GM12865 (cell line): ENCODE measurements around the gene MRPL20.

ENCODE experiments used
- DNase-seq: peaks from one replicate; pipeline ENCODE4 v3.0.0; 2010; ENCODE audit warnings: low read depth
- H3K4me3 ChIP-seq: 2 replicates; pipeline ENCODE4 v1.5.1; 2011; ENCODE audit warnings: mild to moderate bottlenecking, low read depth, low read length, control low read depth
- CTCF ChIP-seq: IDR thresholded peaks from 2 replicates; pipeline ENCODE4 v1.5.1; 2011; ENCODE audit warnings: low read length, control low read depth, low read depth, inconsistent platforms; ENCODE audit not compliant: insufficient read depth; ENCODE audit errors: missing control alignments

The MRPL20 gene

GRCh38 chr1:1358433-1359271 is 48.4 kb downstream of the MRPL20 start, which contains the start of gene MXRA8:
Gene MXRA8 (minus strand): TSS chr1:1358555. CDS start chr1:1358504, 51 bp downstream.
- H3K4me3 ChIP-seq: no peak within 1 kb of the TSS
- no peak for TF ChIP-seq CTCF
- no peak for DNase-seq

DNA sequence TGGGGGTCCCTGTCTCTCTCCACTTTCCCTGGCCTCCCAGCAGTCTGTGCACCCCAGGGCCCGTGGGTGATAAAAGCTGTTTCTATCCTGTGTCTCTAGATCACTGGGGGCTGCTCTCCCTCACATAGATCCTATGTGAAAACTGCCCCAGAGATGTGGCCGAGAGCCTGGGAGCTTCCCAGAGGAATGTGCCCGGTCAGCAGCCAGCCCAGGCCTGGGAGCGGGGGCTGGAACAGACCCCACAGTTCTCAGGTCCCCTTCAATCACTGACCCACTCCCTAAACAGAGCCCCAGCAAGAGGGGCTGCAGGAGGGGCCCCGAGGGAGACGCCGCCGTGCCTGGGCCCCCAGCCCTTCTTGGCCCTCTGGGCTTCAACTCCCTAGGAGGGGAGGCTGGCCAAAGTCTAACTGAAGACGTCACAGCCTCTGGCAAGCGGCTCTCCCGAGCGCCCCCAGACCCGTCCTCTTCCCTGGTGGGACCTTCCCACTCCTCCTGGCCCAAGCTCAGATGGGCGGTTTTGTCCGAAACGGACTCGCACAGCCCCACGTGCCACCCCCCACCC is 49.1 kb downstream of the MRPL20 start:
- no peak overlapping the region for H3K4me3 ChIP-seq
- no peak for DNase-seq
- TF ChIP-seq CTCF: no peak

DNA sequence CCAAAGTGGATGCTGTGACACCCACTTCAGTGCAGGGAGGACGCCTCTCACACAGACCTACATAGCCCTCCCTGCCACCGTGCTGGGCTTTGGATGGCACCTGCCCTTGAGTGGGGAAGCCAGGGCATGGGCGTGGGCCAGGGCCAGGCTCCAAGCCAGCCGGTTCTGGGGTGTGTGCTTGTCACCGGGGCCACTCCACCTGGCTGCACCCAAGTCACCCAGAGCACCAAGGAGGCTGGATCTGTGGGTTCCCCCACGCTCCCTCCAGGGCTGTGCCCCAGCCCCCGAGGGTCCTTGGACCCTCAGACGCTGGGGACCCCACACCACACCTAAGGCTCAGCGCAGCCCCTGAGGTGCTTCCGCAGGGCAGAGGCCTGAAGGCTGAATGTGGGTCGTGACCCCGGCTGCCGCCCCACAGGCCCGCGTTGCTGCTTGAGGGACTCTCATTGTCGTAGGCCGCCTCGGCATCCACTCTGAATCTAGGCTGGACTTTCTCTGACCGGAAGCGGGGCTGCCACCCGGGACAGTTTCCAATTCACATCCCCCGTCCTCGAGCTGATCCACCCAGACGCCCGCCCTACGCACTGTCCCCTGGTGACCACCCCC is 50.2 kb downstream of the MRPL20 start:
- no peak overlapping the region for H3K4me3 ChIP-seq
- DNase-seq: no peak
- no peak for TF ChIP-seq CTCF

DNA sequence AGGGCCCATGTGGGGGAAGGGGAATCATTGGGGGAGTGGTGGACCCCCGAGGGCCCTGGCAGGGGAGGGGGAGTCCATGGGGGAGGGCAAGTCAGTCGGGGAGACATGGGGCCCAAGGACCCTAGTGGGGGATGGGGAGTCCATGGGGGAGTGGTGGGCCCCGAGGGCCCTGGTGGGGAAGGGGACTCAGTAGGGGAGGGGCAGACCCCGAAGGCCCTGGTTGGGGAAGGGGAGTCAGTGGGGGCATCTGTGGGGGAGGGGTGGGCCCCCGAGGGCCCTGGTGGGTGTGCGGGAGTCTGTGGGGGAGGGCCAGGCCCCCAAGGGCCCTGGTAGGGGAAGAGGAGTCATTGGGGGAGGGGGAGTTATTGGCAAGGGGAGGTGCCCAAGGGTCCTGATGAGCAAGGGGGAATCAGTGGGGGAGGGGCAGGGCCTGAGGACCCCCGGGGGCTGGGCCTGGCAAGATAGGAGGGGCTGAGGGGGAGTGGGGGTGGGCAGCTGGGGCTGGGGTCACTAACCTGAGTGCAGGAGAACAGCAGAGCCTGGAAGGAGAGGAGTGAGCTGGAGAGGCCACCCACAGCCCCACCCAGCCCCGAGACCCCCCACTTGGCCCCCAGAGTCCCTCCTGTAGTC is 50.8 kb downstream of the MRPL20 start:
- TF ChIP-seq CTCF: no peak

DNA sequence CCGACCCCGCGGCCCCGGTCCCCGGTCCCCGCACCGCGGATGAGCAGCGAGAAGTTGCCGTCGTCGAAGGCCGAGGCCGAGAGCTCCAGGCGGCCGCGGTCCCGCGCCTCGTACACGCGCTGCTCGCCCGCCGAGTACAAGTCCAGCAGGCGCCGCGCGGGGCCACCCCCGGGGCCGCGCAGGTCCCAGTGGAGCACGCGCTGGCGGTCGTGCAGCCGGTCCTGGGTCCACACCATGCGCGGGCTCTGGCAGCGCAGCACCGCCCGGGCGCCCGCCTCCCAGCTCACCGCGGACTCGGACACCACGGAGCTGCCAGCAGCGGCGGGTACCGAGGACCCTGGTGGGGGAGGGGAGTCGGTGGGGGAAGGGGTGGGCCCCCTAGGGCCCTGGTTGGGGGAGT is 51.7 kb downstream of the MRPL20 start:
- H3K4me3 ChIP-seq: no peak overlapping the region
- no peak for TF ChIP-seq CTCF
- no peak for DNase-seq

More for the DNA sequence above, 50.8 kb downstream of the MRPL20 start:
- no peak overlapping the region for H3K4me3 ChIP-seq
- no peak for DNase-seq

GRCh38 chr1:1354271-1355247 is 52.5 kb downstream of the MRPL20 start:
- no peak for DNase-seq
- H3K4me3 ChIP-seq: no peak overlapping the region
- TF ChIP-seq CTCF: no peak
